Vagina (tissue), 2 donors: ENCODE results near the gene EFCAB6. TPM values are rescaled to one million over a fixed set of nuclear protein-coding genes. Genes with fewer than 3 reads are reported as not detected.

ENCODE experiments used
- DNase-seq, 2 donors: peaks; one replicate each; pipeline ENCODE4 v3.0.0-alpha.2; 2017; ENCODE audit errors: extremely low spot score in 2 of 2
- H3K27ac ChIP-seq: fragments of 200-600 bp; sonication (generic); one replicate; pipeline ENCODE4 v1.5.1; 2019
- H3K27me3 ChIP-seq: fragments of 200-600 bp; sonication (generic); one replicate; pipeline ENCODE4 v1.5.1; 2019
- H3K36me3 ChIP-seq, 2 donors: fragments of 200-600 bp; sonication (generic); one replicate each; pipeline ENCODE4 v1.5.1; 2017 to 2019
- H3K4me1 ChIP-seq: fragments of 200-600 bp; sonication (generic); one replicate; pipeline ENCODE4 v1.5.1; 2019
- H3K4me3 ChIP-seq, 2 donors: fragments of 200-600 bp; sonication (generic); 1 replicate in 1 of 2; 2 replicates in 1 of 2; pipeline ENCODE4 v1.5.1; 2016 to 2019
- H3K9me3 ChIP-seq: fragments of 200-600 bp; sonication (generic); one replicate; pipeline ENCODE4 v1.5.1; 2019
- CTCF ChIP-seq, 3 experiments: fragments of 450-650 bp in 2 of 3; fragments of 200-600 bp in 1 of 3; sonication (generic) in 1 of 3; IDR thresholded peaks; one replicate each; pipeline ENCODE4 v1.5.1; 2017 to 2019; ENCODE audit warnings: antibody characterized with exemption in 3 of 3, mild to moderate bottlenecking in 2 of 3, moderate library complexity in 2 of 3
- POLR2A ChIP-seq, 2 donors: fragments of 450-650 bp; IDR thresholded peaks; one replicate each; pipeline ENCODE4 v1.6.1; 2017; ENCODE audit warnings: antibody characterized with exemption in 2 of 2, mild to moderate bottlenecking in 2 of 2, moderate library complexity in 2 of 2
- POLR2AphosphoS5 ChIP-seq, 2 donors: sonication (generic); formaldehyde crosslinking; IDR thresholded peaks; one replicate each; pipeline ENCODE4 v1.9.0; 2017; ENCODE audit warnings: antibody characterized with exemption in 2 of 2, mild to moderate bottlenecking in 2 of 2, low read depth in 1 of 2; ENCODE audit not compliant: insufficient read depth in 1 of 2
- intact Hi-C: fragments of 100-400 bp; cut with DNase I; formaldehyde crosslinking; loops from one replicate; pipeline ENCODE4 v1.15.1; 2023
- total RNA-seq: library from RNA; depleted of rRNA; stranded (reverse); fragments of >200 nt; gene quantifications from one replicate; pipeline ENCODE4 v1.2.3, GENCODE V29; 2016

EFCAB6 gene
- total RNA-seq, 1 donor from 2014 or later = 1.7 TPM

GRCh38 chr22:43802897-43803495 lies 9.1 kb downstream of the EFCAB6 start:
- Histone ChIP-seq H3K4me1 (no peaks in the 10 kb centered on the region), H3K27ac (no peak overlapping the region), H3K4me3 (no peak overlapping the region), H3K36me3 (no peaks in the 10 kb centered on the region), H3K27me3 (no peaks in the 10 kb centered on the region), H3K9me3 (no peaks in the 10 kb centered on the region)
- DNase-seq = peak in 1 of 2 donors; percentile 2
- intact Hi-C loops = no loop called here
- no peak for TF ChIP-seq CTCF (IDR thresholded peaks at IDR 0.05)
- no peak for TF ChIP-seq POLR2A (IDR thresholded peaks at IDR 0.05)
- TF ChIP-seq POLR2AphosphoS5 (IDR thresholded peaks at IDR 0.05; ENCODE audit: insufficient read depth in 1 of 2, low read depth in 1 of 2) = no peak

- H3K9me3 ChIP-seq = no peaks in the 10 kb centered on the region
Measured at GRCh38 chr22:43800970-43801369, 11.1 kb downstream of the EFCAB6 start.

GRCh38 chr22:43798492-43798891 lies 13.6 kb downstream of the EFCAB6 start:
- peak in 1 of 2 donors; percentile 54 for DNase-seq
- Histone ChIP-seq H3K27ac (no peak overlapping the region), H3K9me3 (no peaks in the 10 kb centered on the region), H3K27me3 (no peaks in the 10 kb centered on the region), H3K36me3 (no peaks in the 10 kb centered on the region), H3K4me1 (no peaks in the 10 kb centered on the region), H3K4me3 (no peak overlapping the region)
- intact Hi-C loops = no loop called here
- TF ChIP-seq POLR2A (IDR thresholded peaks at IDR 0.05) (no peak), POLR2AphosphoS5 (IDR thresholded peaks at IDR 0.05; ENCODE audit: insufficient read depth in 1 of 2, low read depth in 1 of 2) (no peak), CTCF (IDR thresholded peaks at IDR 0.05) (no peak)

More at GRCh38 chr22:43800970-43801369, 11.1 kb downstream of the EFCAB6 start:
- TF ChIP-seq POLR2AphosphoS5 (IDR thresholded peaks at IDR 0.05; ENCODE audit: insufficient read depth in 1 of 2, low read depth in 1 of 2) (no peak), CTCF (IDR thresholded peaks at IDR 0.05) (no peak), POLR2A (IDR thresholded peaks at IDR 0.05) (no peak)
- Histone ChIP-seq H3K27ac (no peak overlapping the region), H3K27me3 (no peaks in the 10 kb centered on the region), H3K4me3 (no peak overlapping the region), H3K36me3 (no peaks in the 10 kb centered on the region), H3K4me1 (no peaks in the 10 kb centered on the region)
- intact Hi-C loops = no loop called here
- DNase-seq = no peak

GRCh38 chr22:43796567-43796966 lies 15.5 kb downstream of the EFCAB6 start:
- H3K27ac ChIP-seq = no peak overlapping the region
- no peaks in the 10 kb centered on the region for H3K27me3 ChIP-seq
- TF ChIP-seq CTCF (IDR thresholded peaks at IDR 0.05) = no peak
- TF ChIP-seq POLR2A (IDR thresholded peaks at IDR 0.05) = no peak
- no peak for TF ChIP-seq POLR2AphosphoS5 (IDR thresholded peaks at IDR 0.05; ENCODE audit: insufficient read depth in 1 of 2, low read depth in 1 of 2)
- intact Hi-C loops = no loop called here
- no peaks in the 10 kb centered on the region for H3K36me3 ChIP-seq
- peak in 1 of 2 donors; percentile 16 for DNase-seq
- no peak overlapping the region for H3K4me3 ChIP-seq
- H3K9me3 ChIP-seq = no peaks in the 10 kb centered on the region
- no peaks in the 10 kb centered on the region for H3K4me1 ChIP-seq

- no peak for TF ChIP-seq CTCF (IDR thresholded peaks at IDR 0.05)
- no peak for TF ChIP-seq POLR2AphosphoS5 (IDR thresholded peaks at IDR 0.05; ENCODE audit: insufficient read depth in 1 of 2, low read depth in 1 of 2)
- no peak for TF ChIP-seq POLR2A (IDR thresholded peaks at IDR 0.05)
- no peak for DNase-seq
- Histone ChIP-seq H3K27me3 (no peaks in the 10 kb centered on the region), H3K9me3 (no peaks in the 10 kb centered on the region), H3K4me3 (no peak overlapping the region), H3K27ac (no peak overlapping the region), H3K36me3 (no peaks in the 10 kb centered on the region), H3K4me1 (peaks cover under 1% of the 10 kb centered on the region)
- intact Hi-C loops = no loop called here
Measured at GRCh38 chr22:43795320-43795719, 16.8 kb downstream of the EFCAB6 start.
